HepG2 (cell line): ENCODE results near the gene TMEM145. TPM values are rescaled to one million over a fixed set of nuclear protein-coding genes. Genes with fewer than 3 reads are reported as not detected.

Source experiments
- CTCF ChIP-seq: sonication (generic); formaldehyde crosslinking; IDR thresholded peaks from 2 replicates; pipeline ENCODE4 v1.5.0; 2020; ENCODE audit warnings: mild to moderate bottlenecking, missing genetic modification reagents, moderate library complexity
- ERF ChIP-seq: IDR thresholded peaks from 2 replicates; pipeline ENCODE4 v1.6.1; 2018; ENCODE audit warnings: missing biosample characterization, missing genetic modification reagents
- GATAD1 ChIP-seq: IDR thresholded peaks from 2 replicates; pipeline ENCODE4 v1.6.1; 2016; ENCODE audit warnings: missing genetic modification reagents, missing compliant biosample characterization
- REST ChIP-seq, 2 experiments: IDR thresholded peaks; 2 replicates each; pipeline ENCODE4 v1.6.1; 2011 to 2012; ENCODE audit warnings: low read length in 2 of 2, borderline replicate concordance in 1 of 2, low read depth in 1 of 2, mild to moderate bottlenecking in 1 of 2, moderate library complexity in 1 of 2
- RXRA ChIP-seq: sonication (generic); formaldehyde crosslinking; IDR thresholded peaks from 2 replicates; pipeline ENCODE4 v1.5.1; 2020; ENCODE audit warnings: missing genetic modification reagents
- SAFB2 ChIP-seq: sonication (generic); formaldehyde crosslinking; IDR thresholded peaks from 2 replicates; pipeline ENCODE4 v1.5.1; 2020; ENCODE audit warnings: missing genetic modification reagents, low read depth, mild to moderate bottlenecking, borderline replicate concordance
- SIX1 ChIP-seq: sonication (generic); formaldehyde crosslinking; IDR thresholded peaks from 2 replicates; pipeline ENCODE4 v1.4.0; 2020; ENCODE audit warnings: missing genetic modification reagents, borderline replicate concordance
- SRY ChIP-seq: sonication (generic); formaldehyde crosslinking; IDR thresholded peaks from 2 replicates; pipeline ENCODE4 v1.8.0; 2022; ENCODE audit warnings: mild to moderate bottlenecking, missing genetic modification reagents
- STAT5B ChIP-seq: sonication (generic); formaldehyde crosslinking; IDR thresholded peaks from 2 replicates; pipeline ENCODE4 v1.4.0; 2020; ENCODE audit warnings: missing genetic modification reagents
- STAT6 ChIP-seq: sonication (generic); formaldehyde crosslinking; IDR thresholded peaks from 2 replicates; pipeline ENCODE4 v1.4.0; 2020; ENCODE audit warnings: missing genetic modification reagents, mild to moderate bottlenecking, borderline replicate concordance
- ZNF18 ChIP-seq: sonication (generic); formaldehyde crosslinking; IDR thresholded peaks from 2 replicates; pipeline ENCODE4 v1.8.0; 2022; ENCODE audit warnings: mild to moderate bottlenecking, missing genetic modification reagents; ENCODE audit not compliant: insufficient replicate concordance
- ZNF354B ChIP-seq: sonication (generic); formaldehyde crosslinking; IDR thresholded peaks from 2 replicates; pipeline ENCODE4 v1.8.0; 2022; ENCODE audit warnings: mild to moderate bottlenecking, missing genetic modification reagents
- ZNF775 ChIP-seq: sonication (generic); formaldehyde crosslinking; IDR thresholded peaks from 2 replicates; pipeline ENCODE4 v1.4.0; 2020; ENCODE audit warnings: missing genetic modification reagents, mild to moderate bottlenecking, moderate library complexity, borderline replicate concordance
- ZSCAN21 ChIP-seq: sonication (generic); formaldehyde crosslinking; IDR thresholded peaks from 2 replicates; pipeline ENCODE4 v1.8.0; 2022; ENCODE audit warnings: mild to moderate bottlenecking, missing genetic modification reagents, moderate library complexity, borderline replicate concordance
- ZSCAN29 ChIP-seq: sonication (generic); formaldehyde crosslinking; conservative IDR thresholded peaks from 2 replicates; pipeline ENCODE4 v1.4.0; 2020; ENCODE audit warnings: mild to moderate bottlenecking, missing genetic modification reagents
- polyA plus RNA-seq, 8 experiments: library from polyadenylated mRNA; depleted of rRNA in 3 of 8; stranded (reverse) in 7 of 8; unstranded in 1 of 8; fragments of >200 nt; fragmentation: Illumina TruSeq in 4 of 8; extraction: Trizol in 4 of 8; gene quantifications; 2 replicates each; pipeline versions ENCODE4 v1.2.1 to v1.2.3, GENCODE V29; 2011 to 2016; ENCODE audit warnings: low read depth in 4 of 8, missing spikeins in 1 of 8, mixed read lengths in 1 of 8; ENCODE audit not compliant: insufficient read depth in 1 of 8
- total RNA-seq, 5 experiments: library from RNA; depleted of rRNA; stranded (reverse); fragments of >200 nt; fragmentation: Illumina TruSeq; extraction: Trizol; gene quantifications; 2 replicates each; pipeline ENCODE4 v1.2.3, GENCODE V29; 2016; ENCODE audit warnings: low read depth in 1 of 5

The TMEM145 gene
- total and polyA plus RNA-seq, 2 of the 13 experiments (the other 11 are each of a cell fraction or from before 2014, with no cell fraction given), result 0.07 to 5.1 TPM

GRCh38 chr19:42325308-42325895 lies 12.3 kb downstream of the TMEM145 start, which contains the start of gene MEGF8 (continued):
- peak; percentile 74 for TF ChIP-seq RXRA
- TF ChIP-seq STAT6 (CRISPR knock-in tag), result no peak
- no peak; the same call in 1 of the 2 replicates for TF ChIP-seq SIX1 (CRISPR knock-in tag)
- TF ChIP-seq SAFB2, result 0 out of 2 replicates have a peak, but pooled peaks have one; percentile 72
- TF ChIP-seq ZNF18 (CRISPR knock-in tag), result no peak
- 0 out of 2 replicates have a peak, but pooled peaks have one; percentile 40 for TF ChIP-seq ZNF775 (CRISPR knock-in tag)
- no peak for TF ChIP-seq ZNF354B (CRISPR knock-in tag)
- peak; percentile 46; the same call in 1 of the 2 replicates for TF ChIP-seq ERF (CRISPR knock-in tag)
- TF ChIP-seq GATAD1, result peak; percentile 88
- TF ChIP-seq REST (IDR thresholded peaks at IDR 0.05; ENCODE audit: borderline replicate concordance in 1 of 2, low read depth in 1 of 2, low read length in 2 of 2), result no peak
- TF ChIP-seq ZSCAN29 (CRISPR knock-in tag), result peak; percentile 92; the same call in 1 of the 2 replicates
- TF ChIP-seq ZSCAN21 (CRISPR knock-in tag), result no peak
- no peak for TF ChIP-seq STAT5B (CRISPR knock-in tag)
- TF ChIP-seq CTCF (CRISPR knock-in tag), result peak; percentile 94
- peak; percentile 25; the same call in 1 of the 2 replicates for TF ChIP-seq SRY (CRISPR knock-in tag)
